ENCODE measurements around the gene ABCC2. TPM values are rescaled to one million over a fixed set of nuclear protein-coding genes. Genes with fewer than 3 reads are reported as not detected.

The ABCC2 gene
- total and polyA plus RNA-seq, 2 of the 4 experiments (the other 2 are of a cell fraction), result 0.21 to 0.36 TPM

GRCh38 chr10:99843310-99843709 is 60.9 kb downstream of the ABCC2 start:
- TF ChIP-seq CHD1 (IDR thresholded peaks at IDR 0.05; ENCODE audit: low read depth, low read length), result no peak
- TF ChIP-seq MXI1 (IDR thresholded peaks at IDR 0.05; ENCODE audit: borderline replicate concordance, low read depth, low read length), result no peak
- no peak for TF ChIP-seq NFE2L2 (IDR thresholded peaks at IDR 0.05; ENCODE audit: low read depth, low read length)
- TF ChIP-seq CEBPB (IDR thresholded peaks at IDR 0.05; ENCODE audit: low read depth, low read length), result no peak
- no peak for TF ChIP-seq SMC3 (IDR thresholded peaks at IDR 0.05; ENCODE audit: low read depth, low read length)
- no peak for TF ChIP-seq MAZ (IDR thresholded peaks at IDR 0.05; ENCODE audit: borderline replicate concordance, low read depth, low read length)
- no peak for TF ChIP-seq RAD21 (IDR thresholded peaks at IDR 0.05; ENCODE audit: low read length)
- TF ChIP-seq MAFK (IDR thresholded peaks at IDR 0.05; ENCODE audit: low read depth, low read length), result no peak
- TF ChIP-seq FOS (IDR thresholded peaks at IDR 0.05; ENCODE audit: low read depth, low read length), result no peak
- TF ChIP-seq POLR2A (IDR thresholded peaks at IDR 0.05; ENCODE audit: low read depth, low read length), result no peak
- no peak for TF ChIP-seq BHLHE40 (IDR thresholded peaks at IDR 0.05; ENCODE audit: low read depth, low read length)
- no peak for TF ChIP-seq ELK1 (IDR thresholded peaks at IDR 0.05; ENCODE audit: borderline replicate concordance, low read depth, low read length)
- no peak for TF ChIP-seq RFX5 (IDR thresholded peaks at IDR 0.05; ENCODE audit: low read depth, low read length)
- TF ChIP-seq RCOR1 (IDR thresholded peaks at IDR 0.05; ENCODE audit: insufficient replicate concordance, low read length), result no peak
- TF ChIP-seq CTCF (conservative IDR thresholded peaks at IDR 0.05; ENCODE audit: low read depth, low read length), result no peak
- no peak for TF ChIP-seq USF2 (IDR thresholded peaks at IDR 0.05; ENCODE audit: low read depth, low read length)
- H3K4me2 ChIP-seq (ENCODE audit: low read depth, low read length), result no peak overlapping the region
- no CpG with 5 or more reads among the region's 3 CpGs for WGBS, 2 experiments (ENCODE audit: extremely low coverage in 2 of 2, insufficient read length in 1 of 2)

More at GRCh38 chr10:99843310-99843709, 60.9 kb downstream of the ABCC2 start:
- H3K9ac ChIP-seq (ENCODE audit: low read depth, low read length), result no peak overlapping the region
- H4K5ac ChIP-seq (ENCODE audit: low read depth, low read length), result no peak overlapping the region
- no peaks in the 10 kb centered on the region for H3K79me1 ChIP-seq (ENCODE audit: low read depth in 1 of 2, low read length in 2 of 2)
- no peak overlapping the region; the same call in 1 of the 2 replicates for H3K4ac ChIP-seq (ENCODE audit: low read depth, low read length)
- no peaks in the 10 kb centered on the region for H3K27me3 ChIP-seq (ENCODE audit: control insufficient read depth, insufficient read depth, low read length)
- BruUV-seq (replicated peaks), result no TSS peak
- H4K91ac ChIP-seq (ENCODE audit: insufficient read depth, low read depth, low read length), result no peak overlapping the region
- H2BK20ac ChIP-seq (ENCODE audit: low read depth, low read length), result no peak overlapping the region
- no peak overlapping the region for H2AK9ac ChIP-seq (replicated peaks; ENCODE audit: low read depth, low read length, poor library complexity)
- 0 out of 2 replicates have a peak, but pooled peaks have one; percentile 8 for ATAC-seq (ENCODE audit: low read depth)
- H3K56ac ChIP-seq (ENCODE audit: extremely low read depth, insufficient read depth, low read length), result no peak overlapping the region
- H3K18ac ChIP-seq (ENCODE audit: low read depth, low read length), result no peak overlapping the region
- peak; percentile 15 for DNase-seq
- no peaks in the 10 kb centered on the region for H3K4me1 ChIP-seq (ENCODE audit: control insufficient read depth, insufficient read depth, low read length)
- no peaks in the 10 kb centered on the region for H4K20me1 ChIP-seq (ENCODE audit: insufficient read depth, low read length)
- H3K9me3 ChIP-seq (ENCODE audit: control insufficient read depth, insufficient read depth, low read length), result no peaks in the 10 kb centered on the region
- dilution Hi-C loops (cut with HindIII; ENCODE audit: low sequenced_read_pairs, unreplicated experiment) (no loop called here), in situ Hi-C loops (cut with MboI; ENCODE audit: low sequenced_read_pairs) (loop anchor here (10.0 kb wide), 1 partner anchor 341 kb away; the partner anchor contains the start of gene ERLIN1), intact Hi-C loops (cut with micrococcal nuclease) (loop anchor here (10.0 kb wide), 1 partner anchor 209 kb away; no protein-coding TSS in a partner anchor)
- no peaks in the 10 kb centered on the region for H3K36me3 ChIP-seq (ENCODE audit: control insufficient read depth, insufficient read depth, low read length)
- H2AK5ac ChIP-seq (ENCODE audit: low read depth, low read length), result no peak overlapping the region
- no peak overlapping the region for H2BK15ac ChIP-seq (ENCODE audit: low read depth, low read length)
- ChIA-PET CTCF (interaction anchor here (1.2 kb wide), 1 partner anchor 202 kb away, joined by 6 read pairs; no protein-coding TSS in a partner anchor), POLR2A (ENCODE audit: unreplicated experiment) (no interaction called here)
- H2BK120ac ChIP-seq (ENCODE audit: low read depth, low read length), result no peak overlapping the region
- 0 out of 2 replicates have a peak overlapping the region, but pooled peaks have one; percentile 5 for H3K23ac ChIP-seq (ENCODE audit: low read depth, low read length)
- no peaks in the 10 kb centered on the region for H3K9me1 ChIP-seq (ENCODE audit: insufficient read depth, low read length)
- no peak overlapping the region for H2BK5ac ChIP-seq (ENCODE audit: low read depth, low read length, poor library complexity, severe bottlenecking)
- H3K27ac ChIP-seq (ENCODE audit: insufficient read depth, low read length), result no peak overlapping the region
- H4K8ac ChIP-seq (ENCODE audit: low read depth in 2 of 2, low read length in 2 of 2), result no peak overlapping the region
- H2AFZ ChIP-seq (replicated peaks; ENCODE audit: low read length, poor library complexity), result peak overlapping the region; percentile 6
- no peak overlapping the region; the same call in 1 of the 2 replicates for H3K14ac ChIP-seq (replicated peaks; ENCODE audit: low read depth, low read length)
- no peak overlapping the region for H3K4me3 ChIP-seq (ENCODE audit: insufficient read depth, low read depth, low read length)

All from IMR-90 (cell line).